Panc1 (cell line): ENCODE measurements around the gene SNTA1. TPM values are rescaled to one million over a fixed set of nuclear protein-coding genes. Genes with fewer than 3 reads are reported as not detected.

Source experiments
- ATAC-seq: fragments of 200-7000 bp; cut with Tn5 transposase; 2 replicates; pipeline ENCODE4 v1.9.1; 2020; ENCODE audit warnings: mild to moderate bottlenecking, moderate library complexity
- BruUV-seq: library from RNA; stranded (reverse); fragments of 400-500 nt; replicated peaks from 2 replicates; lab custom pipeline; 2021; lab: Mats Ljungman, UMichigan
- CTCF ChIA-PET: fragments of 300-600 bp; sonication (Branson Sonifier 250); formaldehyde crosslinking; loops from one replicate; lab custom pipeline; 2022; ENCODE audit warnings: antibody characterized with exemption; lab: Charles Lee
- POLR2A ChIA-PET: fragments of 300-600 bp; sonication (Branson Sonifier 250); formaldehyde crosslinking; loops from one replicate; lab custom pipeline; 2022; ENCODE audit warnings: antibody characterized with exemption; lab: Charles Lee
- DNase-seq: peaks from one replicate; pipeline ENCODE4 v3.0.0-alpha.2; 2010; ENCODE audit warnings: low read depth, low spot score
- H3K27ac ChIP-seq: 2 replicates; pipeline ENCODE4 v1.5.1; 2011; ENCODE audit warnings: mild to moderate bottlenecking, low read length, inconsistent platforms
- H3K27me3 ChIP-seq: fragments of 200-500 bp; sonication (Bioruptor generic); 2 replicates; pipeline ENCODE4 v1.6.0; 2014; ENCODE audit warnings: low read length, inconsistent platforms; ENCODE audit not compliant: control insufficient read depth, insufficient read depth
- H3K36me3 ChIP-seq: fragments of 200-500 bp; sonication (Bioruptor generic); 2 replicates; pipeline ENCODE4 v1.5.1; 2014; ENCODE audit warnings: inconsistent platforms, mild to moderate bottlenecking, low read length, moderate library complexity; ENCODE audit not compliant: control insufficient read depth, insufficient read depth
- H3K4me1 ChIP-seq: 2 replicates; pipeline ENCODE4 v1.5.1; 2011; ENCODE audit warnings: inconsistent platforms, mild to moderate bottlenecking, low read length, moderate library complexity; ENCODE audit not compliant: control insufficient read depth, insufficient read depth
- H3K4me3 ChIP-seq, 2 experiments: 2 replicates each; pipeline ENCODE4 v1.5.1; 2011 to 2012; ENCODE audit warnings: low read depth in 2 of 2, low read length in 2 of 2, mild to moderate bottlenecking in 2 of 2, inconsistent platforms in 1 of 2, moderate library complexity in 1 of 2
- H3K9me3 ChIP-seq: fragments of 200-500 bp; sonication (Bioruptor generic); 2 replicates; pipeline ENCODE4 v1.5.1; 2014; ENCODE audit warnings: low read depth, mild to moderate bottlenecking, inconsistent platforms, low read length, moderate library complexity; ENCODE audit not compliant: control insufficient read depth, insufficient read depth
- CTCF ChIP-seq: fragments of 450-650 bp; IDR thresholded peaks from 2 replicates; pipeline ENCODE4 v1.5.1; 2017; ENCODE audit warnings: mild to moderate bottlenecking
- POLR2AphosphoS5 ChIP-seq: IDR thresholded peaks from 2 replicates; pipeline ENCODE4 v1.6.1; 2012; ENCODE audit warnings: mild to moderate bottlenecking, low read depth, low read length, moderate library complexity
- SIN3A ChIP-seq: IDR thresholded peaks from 2 replicates; pipeline ENCODE4 v1.6.1; 2012; ENCODE audit warnings: low read depth, mild to moderate bottlenecking, low read length, moderate library complexity, borderline replicate concordance; ENCODE audit not compliant: insufficient read depth
- TCF7L2 ChIP-seq: IDR thresholded peaks from 2 replicates; pipeline ENCODE4 v1.6.1; 2011; ENCODE audit warnings: mild to moderate bottlenecking, low read depth, low read length, inconsistent platforms
- in situ Hi-C: cut with HindIII; loops from 2 replicates; pipeline ENCODE4 v1.10.0; 2016; ENCODE audit warnings: low sequenced_read_pairs, low pct_unique_long_range_greater_than_20kb
- intact Hi-C: fragments of 100-400 bp; cut with micrococcal nuclease; formaldehyde crosslinking; loops from one replicate; pipeline ENCODE4 v1.10.0; 2022; ENCODE audit not compliant: unreplicated experiment
- total RNA-seq: library from RNA; stranded (reverse); gene quantifications from one replicate; pipeline ENCODE4 v1.2.1, GENCODE V29; 2021; ENCODE audit not compliant: unreplicated experiment
- TF ChIP-seq, protein P1 (sequence below), 2 experiments: IDR thresholded peaks; 2 replicates each; pipeline ENCODE4 v1.6.1; 2011 to 2012; ENCODE audit warnings: low read depth in 2 of 2, control low read depth in 1 of 2, low read length in 1 of 2, mild to moderate bottlenecking in 1 of 2, moderate library complexity in 1 of 2; ENCODE audit not compliant: insufficient read depth in 1 of 2

The SNTA1 gene
- total RNA-seq, 1 experiment from 2014 or later: 12.0 TPM

- TF ChIP-seq SIN3A (no peak), TCF7L2 (no peak), POLR2AphosphoS5 (no peak), CTCF (no peak)
- TF ChIP-seq, protein P1, sequence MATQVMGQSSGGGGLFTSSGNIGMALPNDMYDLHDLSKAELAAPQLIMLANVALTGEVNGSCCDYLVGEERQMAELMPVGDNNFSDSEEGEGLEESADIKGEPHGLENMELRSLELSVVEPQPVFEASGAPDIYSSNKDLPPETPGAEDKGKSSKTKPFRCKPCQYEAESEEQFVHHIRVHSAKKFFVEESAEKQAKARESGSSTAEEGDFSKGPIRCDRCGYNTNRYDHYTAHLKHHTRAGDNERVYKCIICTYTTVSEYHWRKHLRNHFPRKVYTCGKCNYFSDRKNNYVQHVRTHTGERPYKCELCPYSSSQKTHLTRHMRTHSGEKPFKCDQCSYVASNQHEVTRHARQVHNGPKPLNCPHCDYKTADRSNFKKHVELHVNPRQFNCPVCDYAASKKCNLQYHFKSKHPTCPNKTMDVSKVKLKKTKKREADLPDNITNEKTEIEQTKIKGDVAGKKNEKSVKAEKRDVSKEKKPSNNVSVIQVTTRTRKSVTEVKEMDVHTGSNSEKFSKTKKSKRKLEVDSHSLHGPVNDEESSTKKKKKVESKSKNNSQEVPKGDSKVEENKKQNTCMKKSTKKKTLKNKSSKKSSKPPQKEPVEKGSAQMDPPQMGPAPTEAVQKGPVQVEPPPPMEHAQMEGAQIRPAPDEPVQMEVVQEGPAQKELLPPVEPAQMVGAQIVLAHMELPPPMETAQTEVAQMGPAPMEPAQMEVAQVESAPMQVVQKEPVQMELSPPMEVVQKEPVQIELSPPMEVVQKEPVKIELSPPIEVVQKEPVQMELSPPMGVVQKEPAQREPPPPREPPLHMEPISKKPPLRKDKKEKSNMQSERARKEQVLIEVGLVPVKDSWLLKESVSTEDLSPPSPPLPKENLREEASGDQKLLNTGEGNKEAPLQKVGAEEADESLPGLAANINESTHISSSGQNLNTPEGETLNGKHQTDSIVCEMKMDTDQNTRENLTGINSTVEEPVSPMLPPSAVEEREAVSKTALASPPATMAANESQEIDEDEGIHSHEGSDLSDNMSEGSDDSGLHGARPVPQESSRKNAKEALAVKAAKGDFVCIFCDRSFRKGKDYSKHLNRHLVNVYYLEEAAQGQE (IDR thresholded peaks at IDR 0.05; ENCODE audit: insufficient read depth in 1 of 2, low read depth in 2 of 2, low read length in 1 of 2): no peak
- in situ Hi-C loops: no loop called here
- CTCF ChIA-PET: no interaction called here
- POLR2A ChIA-PET: interaction anchor here (0.6 kb wide), 1 partner anchor 299 kb away, joined by 4 read pairs; no protein-coding TSS in a partner anchor
- Histone ChIP-seq H3K27me3 (no peaks in the 10 kb centered on the region), H3K4me1 (no peaks in the 10 kb centered on the region), H3K9me3 (no peaks in the 10 kb centered on the region), H3K27ac (no peak overlapping the region), H3K4me3 (no peak overlapping the region), H3K36me3 (no peaks in the 10 kb centered on the region)
- no peak for DNase-seq
- intact Hi-C loops: no loop called here
- BruUV-seq: no TSS peak
- no peak for ATAC-seq
Observed at GRCh38 chr20:33388268-33388667, 55.3 kb downstream of the SNTA1 start.

GRCh38 chr20:33387177-33387576 lies 56.4 kb downstream of the SNTA1 start:
- no peaks in the 10 kb centered on the region for H3K4me1 ChIP-seq
- H3K4me3 ChIP-seq: no peak overlapping the region
- DNase-seq (no peak), ATAC-seq (no peak)
- intact Hi-C loops: no loop called here
- no TSS peak for BruUV-seq
- POLR2A ChIA-PET: no interaction called here
- in situ Hi-C loops: no loop called here
- no peak overlapping the region for H3K27ac ChIP-seq
- CTCF ChIA-PET: interaction anchor here (0.7 kb wide), 1 partner anchor 1753 kb away, joined by 7 read pairs; no protein-coding TSS in a partner anchor
- H3K27me3 ChIP-seq: no peaks in the 10 kb centered on the region
- H3K9me3 ChIP-seq: no peaks in the 10 kb centered on the region
- H3K36me3 ChIP-seq: no peaks in the 10 kb centered on the region
- no peak for TF ChIP-seq TCF7L2
- no peak for TF ChIP-seq POLR2AphosphoS5
- TF ChIP-seq, protein P1 (IDR thresholded peaks at IDR 0.05; ENCODE audit: insufficient read depth in 1 of 2, low read depth in 2 of 2, low read length in 1 of 2): no peak
- TF ChIP-seq SIN3A: no peak
- no peak for TF ChIP-seq CTCF
